ENCODE measurements around the gene LRRC32. TPM values are rescaled to one million over a fixed set of nuclear protein-coding genes. Genes with fewer than 3 reads are reported as not detected.

Gene LRRC32
- total and polyA plus RNA-seq, 4 experiments from 2014 or later: 0.38 to 0.56 (median 0.53) TPM; not detected in 1

DNA sequence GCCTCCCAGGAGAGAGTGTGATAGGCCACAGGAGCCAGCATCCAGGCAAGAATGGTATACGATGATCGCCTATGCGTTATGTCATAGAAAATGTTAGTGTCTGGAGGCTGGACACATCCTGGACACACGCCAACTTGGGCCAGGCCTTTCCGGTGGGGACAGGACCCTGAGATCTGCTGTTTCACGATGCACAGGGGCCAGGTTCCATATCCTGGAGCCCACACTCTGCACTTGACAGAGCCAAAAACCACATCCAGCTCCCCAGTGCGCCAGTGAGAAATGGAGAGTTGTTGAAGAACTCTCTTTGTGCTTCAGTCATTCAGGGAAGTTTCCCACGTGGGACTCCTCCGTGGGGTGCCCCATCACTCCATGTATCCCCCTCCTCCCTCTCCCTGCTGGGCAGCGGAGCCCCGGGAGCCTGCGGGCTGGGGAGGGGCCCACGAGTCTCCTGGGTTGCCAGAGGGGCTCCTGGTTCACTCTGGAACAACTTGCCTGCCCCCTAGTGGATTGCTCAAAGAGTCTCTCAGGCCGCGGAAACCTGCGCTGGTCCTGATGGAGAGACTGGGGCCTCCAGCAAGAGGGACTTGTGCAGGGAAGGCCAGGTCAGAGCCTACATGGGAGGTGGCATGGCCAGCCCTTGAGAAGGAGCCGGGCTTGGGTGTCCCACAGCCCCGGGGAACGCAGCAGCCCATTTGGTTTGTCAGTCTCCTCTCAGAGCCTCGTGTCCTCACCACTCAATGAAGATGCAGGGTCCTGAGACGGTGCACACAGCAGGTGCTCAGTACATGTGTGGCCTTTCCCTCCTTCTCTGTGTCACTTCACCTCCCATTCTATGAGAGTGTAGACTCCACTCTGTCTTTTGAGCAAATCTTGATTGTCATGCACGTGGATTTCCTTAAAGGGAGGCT is 10.2 kb upstream of the LRRC32 start:
- H3K9me3 Mint-ChIP-seq: peaks cover 0 to 2% (median 0%) of the 10 kb centered on the region in 8 donors
- DNase-seq: peak; percentile 35 to 54 (median 47)
- H3K36me3 Mint-ChIP-seq: no peaks in the 10 kb centered on the region
- POLR2A ChIA-PET (ENCODE audit: partially characterized antibody): no interaction called here
- CTCF ChIA-PET (ENCODE audit: partially characterized antibody): interaction anchor here (0.6 to 1.7 kb wide), 6 partner anchors 9 to 148 kb away, joined by 3 to 6 read pairs (median 3); partner anchors contain the start of gene LRRC32
- Histone ChIP-seq H3K27ac (ENCODE audit: low read depth, low read length) (no peak overlapping the region), H3K27me3 (ENCODE audit: insufficient read depth, low read length) (no peaks in the 10 kb centered on the region), H3K4me3 (ENCODE audit: low read length in 2 of 2) (no peak overlapping the region), H3K36me3 (ENCODE audit: insufficient read depth, low read length) (no peaks in the 10 kb centered on the region), H3K4me1 (ENCODE audit: insufficient read depth, low read length) (no peaks in the 10 kb centered on the region), H3K9me3 (ENCODE audit: control insufficient read depth in 1 of 2, low read length in 2 of 2) (no peaks in the 10 kb centered on the region)
- H3K27ac Mint-ChIP-seq: no peak overlapping the region
- H3K27me3 Mint-ChIP-seq: peaks cover 5 to 6% of the 10 kb centered on the region in 2 donors
- no peak overlapping the region for H3K4me3 Mint-ChIP-seq
- H3K4me1 Mint-ChIP-seq: no peaks in the 10 kb centered on the region
- intact Hi-C loops (cut with micrococcal nuclease): loop anchor here (1.0 to 10.0 kb wide), 3 partner anchors 130 to 786 kb away; no protein-coding TSS in a partner anchor

DNA sequence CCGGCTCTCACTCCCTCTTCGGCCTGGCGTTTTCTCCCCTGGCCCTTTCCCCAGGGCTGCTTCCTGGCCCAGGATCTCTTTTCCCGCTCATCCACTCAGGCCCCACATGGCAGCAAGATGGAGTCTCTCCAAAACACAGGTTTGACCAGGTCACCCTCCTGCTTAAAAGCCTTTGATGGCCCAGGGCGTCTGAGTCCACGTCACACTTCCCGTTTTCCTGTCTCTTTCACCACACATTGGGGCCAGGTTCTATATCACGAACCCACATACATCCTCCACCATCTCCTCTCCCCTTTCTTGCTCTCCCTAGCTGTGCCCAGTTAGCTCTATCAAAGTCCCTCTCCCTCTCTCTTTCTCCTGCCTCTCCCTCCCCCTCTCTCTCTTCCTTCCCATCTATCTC is 7.8 kb upstream of the LRRC32 start:
- Histone ChIP-seq H3K36me3 (ENCODE audit: insufficient read depth, low read length) (no peaks in the 10 kb centered on the region), H3K27me3 (ENCODE audit: insufficient read depth, low read length) (no peaks in the 10 kb centered on the region), H3K4me1 (ENCODE audit: insufficient read depth, low read length) (peaks cover 2% of the 10 kb centered on the region), H3K4me3 (ENCODE audit: low read length in 2 of 2) (no peak overlapping the region), H3K9me3 (ENCODE audit: control insufficient read depth in 1 of 2, low read length in 2 of 2) (no peaks in the 10 kb centered on the region), H3K27ac (ENCODE audit: low read depth, low read length) (no peak overlapping the region)
- Mint-ChIP-seq H3K27me3 (peaks cover 5 to 6% of the 10 kb centered on the region in 2 donors), H3K36me3 (no peaks in the 10 kb centered on the region), H3K9me3 (no peaks in the 10 kb centered on the region), H3K27ac (no peak overlapping the region), H3K4me1 (peaks cover 0 to 3% (median 2%) of the 10 kb centered on the region in 4 donors), H3K4me3 (no peak overlapping the region)
- ChIA-PET CTCF (ENCODE audit: partially characterized antibody) (interaction anchor here (1.2 kb wide), 1 partner anchor 78 kb away, joined by 3 read pairs; no protein-coding TSS in a partner anchor), POLR2A (ENCODE audit: partially characterized antibody) (no interaction called here)
- DNase-seq: no peak
- intact Hi-C loops (cut with micrococcal nuclease): no loop called here

DNA sequence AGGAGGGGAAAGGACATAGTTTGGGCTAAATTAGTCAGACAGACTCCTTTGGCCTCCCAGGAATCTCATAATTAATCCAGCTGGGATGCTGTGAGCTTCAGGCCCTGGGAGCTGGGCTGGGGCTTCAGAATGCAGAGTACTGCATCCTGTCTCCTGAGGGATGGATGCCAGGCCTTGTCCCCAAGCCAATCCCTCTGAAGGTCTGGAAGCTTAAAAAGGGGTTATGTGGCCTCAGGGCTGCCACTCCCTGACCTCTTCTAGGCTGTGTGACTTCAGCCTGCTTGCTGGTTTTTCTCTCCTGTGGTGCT is 6.9 kb upstream of the LRRC32 start:
- CTCF ChIA-PET (ENCODE audit: partially characterized antibody): interaction anchor here (0.9 to 2.0 kb wide), 3 partner anchors 9 to 78 kb away, joined by 3 to 7 read pairs (median 3); no protein-coding TSS in a partner anchor
- Histone ChIP-seq H3K27ac (ENCODE audit: low read depth, low read length) (no peak overlapping the region), H3K9me3 (ENCODE audit: control insufficient read depth in 1 of 2, low read length in 2 of 2) (no peaks in the 10 kb centered on the region), H3K4me3 (ENCODE audit: low read length in 2 of 2) (no peak overlapping the region), H3K27me3 (ENCODE audit: insufficient read depth, low read length) (no peaks in the 10 kb centered on the region), H3K36me3 (ENCODE audit: insufficient read depth, low read length) (no peaks in the 10 kb centered on the region), H3K4me1 (ENCODE audit: insufficient read depth, low read length) (peaks cover 12% of the 10 kb centered on the region)
- POLR2A ChIA-PET (ENCODE audit: partially characterized antibody): no interaction called here
- no peak for DNase-seq
- Mint-ChIP-seq H3K27me3 (peaks cover 5 to 8% of the 10 kb centered on the region in 2 donors), H3K4me1 (peaks cover 4 to 11% (median 8%) of the 10 kb centered on the region in 4 donors), H3K9me3 (no peaks in the 10 kb centered on the region), H3K4me3 (no peak overlapping the region), H3K27ac (no peak overlapping the region), H3K36me3 (no peaks in the 10 kb centered on the region)
- intact Hi-C loops (cut with micrococcal nuclease): no loop called here

DNA sequence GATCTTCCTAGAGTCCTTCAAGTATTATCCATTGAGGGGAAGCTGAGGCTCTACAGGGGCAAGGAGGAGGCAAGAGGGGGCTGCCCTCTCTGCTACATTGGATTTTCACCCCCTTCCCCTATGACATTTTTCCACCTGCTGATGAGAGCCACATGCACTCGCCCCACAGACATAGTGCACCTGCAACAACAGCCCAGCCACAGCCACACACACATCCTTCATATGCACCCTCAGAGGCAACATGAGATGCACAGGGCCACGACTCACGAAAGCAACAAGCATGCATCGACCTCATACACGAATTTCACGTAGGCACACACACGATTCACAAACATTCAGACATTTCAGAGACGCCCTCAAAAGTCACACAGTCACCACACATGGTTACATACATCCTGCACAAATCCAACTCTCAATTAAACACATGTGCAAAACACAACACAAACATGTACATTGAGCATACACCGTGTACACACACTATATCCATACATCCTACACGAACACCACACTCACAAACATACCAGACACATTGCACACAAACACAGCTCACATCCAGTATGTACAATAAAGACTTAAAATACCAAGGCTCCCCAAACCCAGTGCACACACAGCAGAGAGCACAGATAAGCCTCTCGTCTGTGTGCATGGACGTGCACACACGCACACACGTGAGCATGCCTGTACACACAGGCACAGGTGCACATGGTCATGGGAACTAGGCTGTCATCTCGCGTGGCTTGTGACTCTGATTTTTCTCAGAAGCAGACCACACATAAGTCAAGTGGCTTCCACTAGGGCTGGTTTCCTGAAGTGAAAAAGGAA is 6.3 kb upstream of the LRRC32 start:
- Mint-ChIP-seq H3K4me3 (no peak overlapping the region), H3K9me3 (no peaks in the 10 kb centered on the region), H3K36me3 (no peaks in the 10 kb centered on the region), H3K4me1 (peaks cover 6 to 16% (median 9%) of the 10 kb centered on the region in 4 donors), H3K27me3 (peaks cover 5 to 8% of the 10 kb centered on the region in 2 donors), H3K27ac (peak overlapping the region in 1 of 7 donors; percentile 72)
- CTCF ChIA-PET (ENCODE audit: partially characterized antibody): interaction anchor here (0.9 to 2.0 kb wide), 2 partner anchors 9 to 13 kb away, joined by 3 to 7 read pairs; no protein-coding TSS in a partner anchor
- intact Hi-C loops (cut with micrococcal nuclease): no loop called here
- Histone ChIP-seq H3K9me3 (ENCODE audit: control insufficient read depth in 1 of 2, low read length in 2 of 2) (no peaks in the 10 kb centered on the region), H3K36me3 (ENCODE audit: insufficient read depth, low read length) (no peaks in the 10 kb centered on the region), H3K4me1 (ENCODE audit: insufficient read depth, low read length) (peaks cover 17% of the 10 kb centered on the region), H3K4me3 (ENCODE audit: low read length in 2 of 2) (no peak overlapping the region), H3K27ac (ENCODE audit: low read depth, low read length) (no peak overlapping the region), H3K27me3 (ENCODE audit: insufficient read depth, low read length) (no peaks in the 10 kb centered on the region)
- POLR2A ChIA-PET (ENCODE audit: partially characterized antibody): no interaction called here
- DNase-seq: no peak

DNA sequence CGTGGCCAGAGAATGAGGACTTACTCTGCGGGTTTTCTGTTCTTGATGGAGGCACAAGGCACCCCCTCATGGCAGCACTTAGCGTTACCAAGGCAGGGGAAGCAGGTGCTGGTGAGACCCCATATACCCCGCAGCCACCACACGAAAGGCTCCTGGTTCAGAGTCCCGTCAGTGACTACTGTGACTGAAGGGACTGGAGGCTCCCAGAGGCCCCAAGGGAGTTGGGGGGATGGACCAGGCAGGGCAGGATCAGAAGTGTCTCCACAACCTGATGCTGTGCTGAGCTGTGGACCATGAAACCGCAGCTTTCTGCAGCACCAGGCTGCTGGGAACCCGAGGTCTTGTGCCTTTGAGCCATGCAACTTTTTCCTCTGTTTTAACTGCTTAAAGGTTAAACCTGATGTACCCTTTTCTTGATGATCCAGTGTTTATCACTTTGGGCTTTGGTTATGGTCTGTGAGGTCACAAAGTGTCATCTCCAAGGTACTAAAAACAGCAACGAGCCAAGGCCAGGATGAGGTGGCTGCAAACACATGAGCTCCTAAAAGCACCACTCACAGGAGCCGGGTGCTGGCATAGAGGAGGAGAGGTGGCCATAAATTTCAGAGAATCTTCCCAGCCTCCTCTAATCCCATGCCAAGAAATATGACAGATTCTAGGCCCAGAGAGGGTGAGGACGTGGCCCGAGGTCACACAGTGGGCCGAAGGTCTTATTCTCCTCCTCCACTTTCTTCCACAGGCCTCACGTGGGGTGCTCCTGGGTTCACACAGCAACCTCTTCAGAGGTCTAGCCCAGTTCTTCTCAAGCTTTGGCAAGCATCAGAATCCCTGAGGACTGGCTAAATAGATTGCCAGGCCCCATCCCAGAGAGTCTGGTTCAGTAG is 4.2 kb upstream of the LRRC32 start:
- ChIA-PET CTCF (ENCODE audit: partially characterized antibody) (interaction anchor here (1.0 kb wide), 1 partner anchor 47 kb away, joined by 3 read pairs; no protein-coding TSS in a partner anchor), POLR2A (ENCODE audit: partially characterized antibody) (no interaction called here)
- no peaks in the 10 kb centered on the region for H3K9me3 ChIP-seq (ENCODE audit: control insufficient read depth in 1 of 2, low read length in 2 of 2)
- peaks cover 11 to 28% (median 18%) of the 10 kb centered on the region in 4 donors for H3K4me1 Mint-ChIP-seq
- H3K36me3 ChIP-seq (ENCODE audit: insufficient read depth, low read length): no peaks in the 10 kb centered on the region
- peaks cover 32% of the 10 kb centered on the region for H3K4me1 ChIP-seq (ENCODE audit: insufficient read depth, low read length)
- H3K27ac ChIP-seq (ENCODE audit: low read depth, low read length): no peak overlapping the region
- H3K27me3 Mint-ChIP-seq: peaks cover 5 to 8% of the 10 kb centered on the region in 2 donors
- H3K27me3 ChIP-seq (ENCODE audit: insufficient read depth, low read length): no peaks in the 10 kb centered on the region
- no peak overlapping the region for H3K4me3 ChIP-seq (ENCODE audit: low read length in 2 of 2)
- no peak overlapping the region for H3K27ac Mint-ChIP-seq
- H3K9me3 Mint-ChIP-seq: no peaks in the 10 kb centered on the region
- H3K36me3 Mint-ChIP-seq: no peaks in the 10 kb centered on the region
- H3K4me3 Mint-ChIP-seq: no peak overlapping the region
- intact Hi-C loops (cut with micrococcal nuclease): no loop called here
- DNase-seq: no peak

DNA sequence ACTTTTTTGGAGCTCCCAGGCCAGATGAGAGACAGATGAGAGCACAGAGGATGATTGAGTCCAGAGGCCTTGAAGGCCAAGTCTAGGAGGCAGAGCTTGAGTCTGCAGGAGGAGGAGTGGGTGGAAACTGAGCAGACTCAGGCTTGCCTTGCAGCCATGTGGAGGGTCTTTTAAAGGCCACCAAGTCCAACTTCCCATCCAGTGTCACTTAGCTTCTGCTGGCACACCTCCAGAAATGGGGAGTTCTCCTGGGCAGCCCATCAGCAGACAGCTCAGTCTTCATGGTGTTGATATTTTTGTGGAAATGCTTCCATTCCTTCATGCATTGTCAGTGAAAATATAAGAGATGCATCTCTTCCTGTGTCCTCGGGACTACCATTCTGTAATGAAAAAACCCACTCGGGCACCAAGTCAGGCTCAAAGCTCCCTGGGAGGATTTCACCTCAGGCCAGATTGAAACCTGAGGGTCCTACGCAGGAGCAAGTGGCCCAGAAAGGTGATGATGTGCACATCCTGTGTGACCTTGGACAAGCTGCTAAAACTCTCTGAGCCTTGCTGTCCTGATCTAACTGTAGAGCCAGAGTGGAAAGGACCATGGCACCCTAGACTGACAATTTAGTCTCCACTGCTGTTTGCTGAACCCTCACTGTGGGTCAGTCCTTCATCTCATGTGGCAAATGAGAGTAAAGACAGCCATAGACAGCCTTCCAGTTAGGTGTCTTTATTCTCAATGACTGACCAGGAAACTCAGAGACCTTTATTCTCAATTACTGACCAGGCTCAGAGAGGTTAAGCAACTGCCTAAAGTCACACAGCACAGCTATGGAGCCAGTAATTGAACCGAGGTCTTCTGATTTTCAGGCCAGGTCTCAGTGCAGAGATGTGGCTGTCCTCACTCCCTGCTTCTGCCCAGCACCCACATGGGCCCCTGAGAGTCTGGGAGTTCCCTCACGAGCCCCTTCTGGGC is 2.9 kb upstream of the LRRC32 start:
- Mint-ChIP-seq H3K9me3 (no peaks in the 10 kb centered on the region), H3K36me3 (no peaks in the 10 kb centered on the region), H3K4me3 (peak overlapping the region in 7 of 8 donors; percentile 64 to 91 (median 82)), H3K27ac (peak overlapping the region; percentile 69 to 95 (median 76)), H3K4me1 (peaks cover 11 to 37% (median 20%) of the 10 kb centered on the region in 4 donors), H3K27me3 (peaks cover 6 to 11% of the 10 kb centered on the region in 2 donors)
- ChIA-PET POLR2A (ENCODE audit: partially characterized antibody) (no interaction called here), CTCF (ENCODE audit: partially characterized antibody) (interaction anchor here (1.0 to 1.1 kb wide), 2 partner anchors 13 to 126 kb away, joined by 3 read pairs; no protein-coding TSS in a partner anchor)
- no peaks in the 10 kb centered on the region for H3K9me3 ChIP-seq (ENCODE audit: control insufficient read depth in 1 of 2, low read length in 2 of 2)
- H3K27me3 ChIP-seq (ENCODE audit: insufficient read depth, low read length): no peaks in the 10 kb centered on the region
- intact Hi-C loops (cut with micrococcal nuclease): no loop called here
- H3K4me3 ChIP-seq (ENCODE audit: low read length in 2 of 2): peak overlapping the region in 1 of 2 donors; percentile 23
- H3K4me1 ChIP-seq (ENCODE audit: insufficient read depth, low read length): peaks cover 32% of the 10 kb centered on the region
- H3K36me3 ChIP-seq (ENCODE audit: insufficient read depth, low read length): no peaks in the 10 kb centered on the region
- no peak overlapping the region for H3K27ac ChIP-seq (ENCODE audit: low read depth, low read length)
- DNase-seq: no peak

All from CD4-positive, alpha-beta memory T cell (primary cell).